NCI-H146 treated with DMSO at 0.1 percent for 48 hours (cell line): ENCODE data around the gene ABTB1.
"Not testable (repeated sequence)": the region's sequence is repeated elsewhere in the genome, so short reads cannot be mapped to it uniquely, and the experiment has no call there.

Experiments
- DNase-seq: peaks from one replicate; lab custom pipeline; 2025; ENCODE audit not compliant: unreplicated experiment; lab: John Stamatoyannopoulos, UW

The ABTB1 gene

DNA sequence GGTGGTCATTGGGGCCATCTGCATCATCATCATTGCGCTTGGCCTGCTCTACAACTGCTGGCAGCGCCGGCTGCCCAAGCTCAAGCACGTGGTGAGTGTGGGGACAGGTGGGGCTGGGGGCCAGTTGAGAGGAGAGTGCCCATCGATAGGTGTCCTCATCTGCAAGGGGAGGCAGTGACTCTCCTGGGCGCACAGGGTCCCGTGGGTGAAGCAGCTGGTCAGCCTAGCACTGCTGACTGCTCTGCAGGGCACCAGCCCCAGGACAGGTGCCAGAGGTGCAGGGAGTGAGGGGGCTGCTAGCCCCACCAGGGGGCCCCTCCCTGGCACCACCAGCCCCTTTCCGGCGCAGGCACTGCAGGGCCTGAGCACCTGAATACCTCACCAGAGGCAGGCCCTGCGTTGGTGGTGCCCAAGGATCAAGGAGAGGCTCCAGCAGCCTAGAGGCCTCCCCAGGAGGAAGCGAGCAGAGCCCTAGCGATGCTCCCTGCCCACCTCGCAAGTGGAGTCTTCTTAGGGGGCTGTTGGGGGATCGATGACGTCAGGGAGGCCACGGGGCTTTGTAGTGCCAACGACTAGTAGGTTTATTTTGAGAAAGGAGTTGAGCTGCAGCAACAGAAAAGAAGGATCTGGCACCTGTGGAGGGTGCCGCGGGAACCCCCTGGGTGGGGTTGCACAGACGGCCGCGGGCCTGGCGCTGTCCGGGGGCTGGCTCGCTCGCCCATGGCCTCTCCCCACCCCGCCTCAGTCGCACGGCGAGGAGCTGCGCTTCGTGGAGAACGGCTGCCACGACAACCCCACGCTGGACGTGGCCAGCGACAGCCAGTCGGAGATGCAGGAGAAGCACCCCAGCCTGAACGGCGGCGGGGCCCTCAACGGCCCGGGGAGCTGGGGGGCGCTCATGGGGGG is 976 bp upstream of the ABTB1 start:
- no peak for DNase-seq

DNA sequence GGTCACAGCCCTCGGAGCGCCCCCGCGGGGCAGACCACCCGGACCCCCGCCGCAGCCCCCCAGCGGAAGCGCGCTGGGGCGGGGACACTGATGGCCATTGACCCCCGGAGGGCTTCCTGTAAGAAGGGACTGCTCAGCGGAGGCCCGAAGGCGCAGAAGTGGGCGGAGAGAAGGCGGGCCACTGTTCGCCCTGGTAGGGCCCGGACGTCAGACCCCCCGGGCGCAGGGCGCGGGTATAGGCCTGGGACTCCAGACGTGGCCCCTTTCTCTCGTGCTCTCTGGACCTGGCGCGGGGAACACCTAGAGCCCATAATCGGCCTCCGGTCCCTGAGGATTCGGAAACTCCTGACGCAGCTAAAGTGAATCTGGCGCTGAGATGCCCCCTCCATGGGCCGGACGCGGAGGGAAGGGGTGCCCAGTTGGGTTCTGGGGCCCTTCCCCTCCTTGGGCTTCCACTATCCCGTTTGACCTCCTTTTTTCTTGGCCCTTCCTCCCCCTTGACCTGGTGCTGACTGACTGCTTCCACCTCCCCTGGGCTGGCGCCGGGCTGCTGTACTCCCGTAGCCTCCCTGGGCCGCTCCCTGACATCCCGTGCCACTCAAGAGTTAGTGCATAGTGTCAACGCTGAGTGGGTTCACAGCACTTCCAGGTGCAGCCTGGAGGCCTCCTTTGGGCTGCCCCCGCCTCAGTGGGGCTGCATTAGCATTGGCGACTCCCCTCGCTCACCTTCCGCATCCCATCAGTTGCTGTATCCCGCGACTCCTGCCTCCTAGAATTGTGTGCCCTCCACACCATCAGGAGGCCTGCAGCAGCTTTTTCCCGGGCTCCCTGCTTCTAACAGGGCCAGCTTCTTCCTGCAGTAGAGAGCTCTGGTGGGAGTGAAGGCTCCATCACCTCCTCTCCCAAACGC is 694 bp downstream of the ABTB1 start:
- peak; percentile 54 for DNase-seq

DNA sequence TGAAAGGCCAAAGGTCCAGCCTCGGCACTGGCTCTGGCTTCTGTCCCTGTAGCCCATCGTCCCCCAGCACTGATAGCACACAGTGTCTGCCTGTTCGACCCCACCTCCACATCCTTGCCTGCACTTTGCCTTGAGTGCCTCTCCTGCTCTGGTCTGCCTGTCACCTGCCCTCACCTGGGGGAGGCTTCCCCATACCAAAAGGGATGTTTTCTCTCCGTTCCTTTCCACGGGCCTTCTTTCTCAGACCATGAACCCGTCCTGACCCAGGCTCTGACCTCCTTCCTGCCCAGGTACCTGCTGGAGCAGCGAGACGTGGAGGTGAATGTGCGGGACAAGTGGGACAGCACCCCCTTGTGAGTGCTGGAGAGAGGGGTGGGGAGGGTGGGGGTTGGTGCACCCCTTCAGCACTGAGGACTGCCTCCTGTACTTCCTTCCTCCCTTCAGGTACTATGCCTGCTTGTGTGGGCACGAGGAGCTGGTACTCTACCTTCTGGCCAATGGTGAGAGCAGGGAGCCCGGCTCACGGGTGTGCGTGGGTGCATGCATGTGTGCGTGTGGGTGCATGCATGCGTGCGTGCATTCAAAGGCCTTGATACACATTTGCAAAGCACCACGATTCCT is 1.5 kb downstream of the ABTB1 start:
- DNase-seq, result no peak

DNA sequence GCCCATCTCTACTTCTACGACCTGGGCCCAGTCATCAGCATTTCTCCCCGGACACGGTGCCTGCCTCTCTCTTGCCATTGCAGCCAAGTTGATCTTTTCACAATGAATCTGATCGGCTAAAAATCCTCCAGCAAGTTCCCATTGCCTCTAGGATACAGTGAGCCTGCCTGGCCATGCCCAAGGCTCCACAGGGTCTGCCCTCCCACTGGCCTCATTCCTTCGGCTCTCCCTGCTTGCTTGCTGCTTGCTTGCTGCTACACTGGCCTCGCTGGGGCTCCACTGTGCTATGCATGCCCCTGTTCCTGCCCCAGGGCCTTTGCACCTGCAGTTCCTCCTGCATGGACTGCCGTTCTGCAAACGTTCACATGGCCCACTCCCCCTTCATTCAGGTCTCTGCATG is 2.0 kb downstream of the ABTB1 start:
- DNase-seq, result no peak

DNA sequence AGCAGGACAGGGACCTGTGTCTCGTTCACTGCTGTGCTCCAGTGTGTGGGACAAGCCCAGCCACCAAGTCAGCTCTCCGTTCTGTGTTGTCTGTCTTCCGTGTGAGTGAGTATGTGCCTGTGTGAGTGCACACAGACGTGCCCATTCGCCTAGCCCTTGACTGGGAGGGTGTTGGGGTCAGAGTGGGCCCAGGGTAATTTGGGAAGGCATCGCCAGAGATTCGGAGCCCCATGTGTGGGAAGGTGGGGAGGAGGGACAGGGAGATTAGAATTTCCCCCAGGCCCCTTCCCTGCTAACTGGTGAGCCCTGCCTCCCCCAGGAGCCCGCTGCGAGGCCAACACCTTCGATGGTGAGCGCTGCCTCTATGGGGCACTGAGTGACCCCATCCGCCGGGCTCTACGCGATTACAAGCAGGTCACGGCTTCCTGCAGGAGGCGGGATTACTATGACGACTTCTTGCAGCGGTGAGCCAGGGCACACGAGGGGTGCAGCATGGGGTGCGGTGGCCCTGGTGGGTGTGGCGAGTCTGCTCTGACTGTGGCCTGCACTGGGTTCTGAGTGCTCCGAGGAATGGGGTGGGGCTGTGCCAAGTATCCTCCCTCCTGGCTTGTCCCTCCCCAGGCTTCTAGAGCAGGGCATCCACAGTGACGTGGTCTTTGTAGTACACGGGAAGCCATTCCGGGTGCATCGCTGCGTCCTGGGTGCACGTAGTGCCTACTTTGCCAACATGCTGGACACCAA is 3.1 kb downstream of the ABTB1 start:
- DNase-seq, result no peak

DNA sequence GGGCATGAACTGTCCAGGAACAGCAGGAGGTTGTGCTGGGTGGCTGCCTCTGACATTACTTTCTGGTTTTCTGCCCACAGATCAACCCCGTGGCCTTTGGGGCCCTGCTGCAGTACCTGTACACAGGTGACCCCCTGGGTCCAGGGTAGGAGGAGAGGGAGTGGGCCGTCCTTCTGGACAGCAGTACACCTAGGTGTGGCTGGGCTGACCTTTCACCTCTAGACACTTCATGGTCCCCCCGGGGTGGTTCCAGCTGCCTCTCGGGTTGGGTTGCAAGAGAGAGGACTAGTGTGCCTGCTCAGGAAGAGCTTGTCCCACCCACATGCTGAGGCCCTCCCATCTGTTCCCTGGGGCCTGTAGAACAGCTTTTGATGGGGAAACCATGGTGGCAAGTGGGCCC is 3.7 kb downstream of the ABTB1 start:
- DNase-seq, result no peak

DNA sequence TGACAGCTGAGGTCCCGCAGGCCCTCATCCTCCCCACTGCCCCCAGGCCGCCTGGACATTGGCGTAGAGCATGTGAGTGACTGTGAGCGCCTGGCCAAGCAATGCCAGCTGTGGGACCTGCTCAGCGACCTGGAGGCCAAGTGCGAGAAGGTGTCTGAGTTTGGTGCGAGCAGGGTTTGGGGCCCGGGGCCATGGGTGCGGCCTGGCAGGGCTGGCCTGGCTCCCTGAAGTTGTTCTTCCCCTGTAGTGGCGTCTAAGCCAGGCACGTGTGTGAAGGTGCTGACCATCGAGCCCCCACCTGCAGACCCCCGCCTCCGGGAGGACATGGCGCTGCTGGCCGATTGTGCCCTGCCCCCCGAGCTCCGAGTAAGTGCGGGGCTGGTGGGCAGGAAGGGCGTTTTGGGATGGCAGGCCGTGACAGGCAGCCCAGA is 4.2 kb downstream of the ABTB1 start:
- no peak for DNase-seq

DNA sequence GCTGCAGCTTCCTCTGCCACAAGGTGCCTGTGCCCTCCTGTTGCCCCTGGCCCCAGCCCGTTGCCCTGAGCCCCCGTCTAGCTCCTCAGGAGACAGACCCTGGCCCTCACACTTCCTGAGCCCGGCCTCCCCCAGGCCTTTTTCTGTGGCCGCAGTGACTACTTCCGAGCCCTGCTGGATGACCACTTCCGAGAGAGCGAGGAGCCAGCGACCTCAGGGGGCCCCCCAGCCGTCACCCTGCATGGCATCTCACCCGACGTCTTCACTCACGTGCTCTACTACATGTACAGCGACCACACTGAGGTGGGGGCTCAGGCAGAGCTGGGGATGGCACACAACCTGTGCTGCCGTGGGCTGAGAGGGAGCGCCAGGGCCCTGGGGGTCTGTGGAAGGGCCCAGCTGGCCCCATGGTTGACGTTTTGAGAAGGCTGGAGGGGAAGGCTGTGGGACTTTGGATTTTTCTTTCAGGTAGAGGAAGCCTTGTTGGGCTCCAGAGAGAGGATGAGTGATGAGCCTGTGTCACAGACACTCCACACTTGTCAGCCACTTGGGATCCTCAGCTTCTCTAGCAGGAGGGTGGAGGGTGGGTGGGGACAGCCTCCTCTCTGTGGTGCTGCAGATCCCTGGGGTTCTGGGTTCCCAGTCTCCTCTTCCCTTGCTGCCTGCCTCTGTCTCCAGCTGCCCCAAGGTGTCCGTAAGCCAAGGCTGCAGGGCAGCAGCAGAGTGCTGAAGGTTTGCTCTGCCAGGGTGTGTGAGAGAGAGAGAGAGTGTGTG is 5.0 kb downstream of the ABTB1 start:
- DNase-seq, result no peak

DNA sequence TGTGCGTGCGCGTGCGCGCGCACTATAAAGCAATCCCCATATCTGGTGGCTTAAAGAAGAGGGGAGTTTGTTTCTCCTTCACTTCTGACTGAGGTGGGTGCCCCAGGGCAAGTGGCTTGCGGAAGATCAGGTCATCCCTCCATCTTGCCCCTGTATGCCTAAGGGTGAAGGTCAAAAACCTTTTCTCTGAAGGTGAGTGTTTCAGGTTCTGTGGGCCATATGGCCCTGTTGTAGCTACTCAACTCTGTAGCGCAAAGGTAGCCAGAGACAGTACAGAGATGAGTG is 5.5 kb downstream of the ABTB1 start:
- DNase-seq, result no peak

DNA sequence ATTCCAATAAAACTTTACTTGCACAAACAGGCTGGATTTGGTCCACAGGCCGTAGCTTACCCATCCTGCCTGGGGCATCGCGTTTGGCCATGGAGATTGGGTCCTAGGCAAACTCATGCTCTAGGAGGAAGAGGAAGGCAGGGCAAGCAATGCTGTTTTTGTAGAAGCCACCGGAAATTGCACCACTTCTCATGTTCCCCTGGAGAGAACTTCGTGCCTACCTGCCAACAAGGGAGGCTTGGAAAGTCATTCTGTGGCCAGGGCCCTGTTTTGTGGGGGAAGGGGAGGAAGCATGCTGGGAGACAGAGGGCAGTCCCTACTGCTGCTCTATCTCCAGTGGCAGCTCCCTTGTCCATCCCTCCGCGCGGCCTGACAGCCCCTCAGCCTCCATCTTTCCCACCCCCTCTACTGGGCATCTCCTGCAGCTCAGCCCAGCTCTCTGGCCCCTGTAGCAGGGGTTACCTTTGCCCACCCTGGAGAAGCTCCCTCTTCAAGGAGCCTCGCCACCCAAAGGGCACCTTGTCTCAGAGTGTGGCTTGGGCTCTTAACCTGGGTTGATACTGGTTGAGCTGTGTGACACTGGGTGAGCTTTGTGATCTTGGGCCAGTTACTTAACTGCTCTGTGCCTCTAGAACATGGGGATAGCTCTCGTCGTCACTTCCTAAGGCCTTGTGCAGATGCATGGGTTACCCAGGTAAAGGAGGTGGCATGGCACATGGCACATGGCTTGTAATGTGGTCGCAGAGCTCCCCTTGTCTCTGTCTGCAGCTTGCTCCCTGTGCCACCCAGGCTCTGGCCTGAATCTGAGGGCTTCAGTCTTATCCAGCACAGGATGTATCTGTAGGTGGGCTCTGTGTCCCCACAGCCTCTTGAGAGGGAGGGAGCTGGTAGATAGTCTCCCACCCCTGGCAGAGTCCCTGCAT is 6.1 kb downstream of the ABTB1 start:
- DNase-seq, result no peak

DNA sequence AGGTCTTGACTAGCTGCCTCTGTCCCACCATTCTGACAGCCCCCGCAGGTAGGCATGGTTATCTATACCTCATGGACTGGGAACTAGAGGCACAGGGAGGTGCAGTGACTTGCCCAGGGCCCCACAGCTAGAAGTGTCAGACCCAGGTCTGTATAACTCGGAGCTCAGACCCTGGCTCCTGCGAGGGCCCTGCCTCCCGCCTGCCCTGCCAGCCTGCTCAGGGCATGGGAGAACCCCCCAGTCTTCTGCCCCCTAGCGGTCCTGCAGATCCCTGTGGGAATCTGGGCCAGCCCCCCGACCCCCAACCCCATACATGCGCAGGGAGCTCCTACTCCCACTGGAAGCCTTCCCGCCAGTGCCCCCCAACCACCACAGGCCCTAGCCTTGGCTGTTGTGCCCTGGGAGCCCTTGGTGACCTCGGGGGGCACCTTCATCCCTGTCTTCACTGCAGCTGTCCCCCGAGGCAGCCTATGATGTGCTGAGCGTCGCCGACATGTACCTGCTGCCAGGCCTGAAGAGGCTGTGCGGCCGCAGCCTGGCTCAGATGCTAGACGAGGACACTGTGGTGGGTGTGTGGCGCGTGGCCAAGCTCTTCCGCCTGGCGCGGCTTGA is 6.9 kb downstream of the ABTB1 start:
- DNase-seq, result no peak

DNA sequence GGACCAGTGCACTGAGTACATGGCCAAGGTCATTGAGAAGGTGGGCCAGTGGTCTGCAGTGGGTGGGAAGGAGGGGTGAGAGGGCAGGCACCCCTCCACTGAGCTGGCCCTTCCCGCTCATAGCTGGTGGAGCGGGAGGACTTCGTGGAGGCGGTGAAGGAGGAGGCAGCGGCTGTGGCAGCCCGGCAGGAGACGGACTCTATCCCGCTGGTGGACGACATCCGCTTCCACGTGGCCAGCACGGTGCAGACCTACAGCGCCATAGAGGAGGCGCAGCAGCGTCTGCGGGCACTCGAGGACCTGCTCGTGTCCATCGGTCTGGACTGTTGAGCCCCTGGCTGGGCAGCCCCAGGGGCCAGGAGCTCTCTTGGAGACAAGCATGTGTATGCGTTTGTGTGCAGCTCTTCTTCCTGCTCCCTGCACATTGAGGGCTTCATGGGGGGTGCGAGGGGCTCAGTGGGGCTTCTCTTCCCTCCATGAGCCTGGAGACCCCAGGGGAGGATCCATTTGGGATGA is 7.5 kb downstream of the ABTB1 start:
- DNase-seq, result no peak

DNA sequence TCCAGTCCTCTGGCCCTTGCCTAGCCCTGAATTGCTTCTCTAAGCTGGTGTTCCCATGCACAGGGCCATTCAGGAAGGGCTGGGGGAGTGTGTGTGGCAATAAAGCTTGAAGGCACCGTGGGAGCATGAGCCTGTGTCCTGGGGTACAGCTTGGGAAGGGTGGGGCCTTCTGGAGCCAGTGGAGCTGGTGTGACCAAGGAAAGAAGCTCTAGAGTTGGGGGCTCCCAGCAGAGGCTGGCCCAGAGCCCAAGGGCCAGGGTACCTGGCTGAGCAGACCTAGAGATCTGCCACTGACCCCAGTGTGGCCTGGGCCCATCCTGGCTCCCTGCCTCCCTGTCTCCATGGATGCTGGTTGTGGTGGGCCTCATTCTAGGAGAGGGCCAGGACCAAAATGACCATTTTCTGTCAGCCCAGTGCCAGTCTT is 8.1 kb downstream of the ABTB1 start:
- DNase-seq, result no peak

DNA sequence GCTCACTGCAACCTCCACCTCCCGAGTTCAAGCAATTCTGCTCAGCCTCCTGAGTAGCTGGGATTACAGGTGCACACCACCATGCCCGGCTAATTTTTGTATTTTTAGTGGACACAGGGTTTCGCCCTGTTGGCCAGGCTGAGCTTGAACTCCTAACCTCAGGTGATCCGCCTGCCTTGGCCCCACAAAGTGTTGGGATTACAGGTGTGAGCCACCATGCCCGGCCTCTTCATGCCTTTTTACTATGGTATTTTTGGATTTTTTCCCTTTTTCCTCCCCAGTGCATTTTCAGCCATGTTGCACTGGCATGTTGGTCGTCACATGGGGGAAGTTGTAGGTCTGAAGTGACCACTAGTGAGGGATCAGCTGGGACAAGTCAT is 9.4 kb downstream of the ABTB1 start:
- not testable (repeated sequence) for DNase-seq

DNA sequence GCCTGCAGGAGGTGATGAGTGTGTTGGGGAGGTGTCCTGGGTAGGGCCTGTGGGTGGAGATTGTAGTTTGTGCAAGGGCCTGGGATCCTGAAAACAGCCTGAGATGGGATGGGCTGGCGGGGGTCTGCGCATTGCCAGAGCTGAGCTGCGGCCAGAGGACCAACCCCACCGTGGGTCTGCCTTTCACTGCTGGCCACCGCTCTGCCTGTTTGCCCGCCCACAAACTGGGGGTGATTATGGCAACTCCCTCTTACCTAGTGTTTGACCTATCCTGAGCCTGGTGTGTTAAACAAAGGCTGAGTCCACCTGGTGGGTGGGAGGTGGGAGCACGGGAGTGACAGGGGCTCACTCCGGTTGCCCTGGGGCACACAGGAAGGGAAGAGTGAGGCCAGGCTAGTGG is 9.8 kb downstream of the ABTB1 start:
- DNase-seq, result peak; percentile 10

DNA sequence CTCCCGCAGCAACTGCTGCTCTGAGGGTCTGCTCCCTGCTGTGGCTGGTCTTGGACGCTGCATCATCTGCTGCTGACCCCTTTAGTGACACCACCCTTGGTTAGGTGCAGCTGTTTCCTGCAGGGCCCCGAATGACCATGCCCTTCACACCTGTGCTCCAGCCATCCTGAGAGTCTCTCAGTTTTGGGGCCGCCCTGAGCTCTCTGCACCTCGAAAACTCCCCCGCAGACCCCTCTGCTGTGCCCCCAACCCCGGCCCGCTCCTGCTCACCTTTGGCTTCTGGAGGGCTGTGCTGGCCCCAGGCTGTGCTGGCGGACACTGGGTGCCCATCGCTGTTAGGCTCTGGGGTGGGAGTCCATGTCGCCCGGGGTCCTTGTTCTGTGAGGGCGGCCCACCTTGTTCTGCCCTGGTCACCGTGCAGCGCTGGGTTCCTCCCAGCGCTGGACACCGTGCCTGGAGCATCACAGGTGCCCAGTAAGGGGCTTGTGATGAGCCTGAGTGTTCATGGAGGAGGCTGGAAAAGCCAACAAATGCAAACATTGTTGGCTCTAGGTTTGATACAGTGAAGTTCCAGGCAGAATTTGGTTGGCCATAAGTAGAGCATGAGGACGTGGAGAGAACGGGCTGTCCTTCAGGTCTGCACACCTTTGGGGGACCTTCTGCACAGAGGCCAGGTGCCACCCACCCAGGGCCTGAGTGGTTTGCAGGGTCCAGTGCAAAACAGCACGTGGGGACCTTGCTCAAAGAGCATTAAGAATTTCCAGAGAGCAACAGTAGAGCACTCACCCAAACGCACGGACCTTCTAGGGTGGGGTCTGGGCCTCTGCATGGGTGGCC is 12.3 kb downstream of the ABTB1 start:
- DNase-seq, result no peak

DNA sequence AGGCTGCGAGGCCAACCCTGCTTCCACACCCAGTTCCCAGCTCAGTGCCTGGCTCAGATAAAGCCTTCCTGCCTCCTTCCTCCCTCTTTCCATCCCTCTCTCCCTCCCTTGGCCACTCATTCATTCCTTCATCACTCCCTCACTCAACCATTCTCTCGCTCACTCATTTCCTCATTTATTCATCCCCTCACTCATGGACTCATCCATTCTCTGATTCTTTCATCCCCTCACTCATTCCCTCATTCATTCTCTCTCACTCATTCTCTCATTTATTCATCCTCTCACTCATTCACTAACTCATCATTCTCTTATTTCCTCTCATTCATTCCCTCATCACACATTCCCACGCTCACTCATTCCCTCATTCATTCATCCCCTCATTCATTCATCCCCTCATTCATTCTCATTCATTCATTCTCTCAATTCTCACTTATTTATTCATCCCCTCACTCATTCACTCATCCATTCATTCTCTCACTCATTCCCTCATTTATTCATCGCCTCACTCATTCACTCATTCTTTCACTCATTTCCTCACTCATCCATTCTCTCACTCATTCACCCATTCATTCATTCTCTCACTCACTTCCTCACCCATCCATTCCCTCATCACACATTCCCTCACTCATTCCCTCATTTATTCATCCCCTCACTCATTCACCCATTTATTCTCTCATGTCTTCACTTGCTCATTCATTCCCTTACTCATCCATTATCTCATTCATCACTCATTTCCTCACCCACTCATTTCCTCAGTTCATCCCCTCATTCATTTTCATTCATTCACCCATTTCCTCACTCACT is 13.2 kb downstream of the ABTB1 start:
- no peak for DNase-seq
